Measurements from ENCODE around the gene MCF2L2.

Gene MCF2L2

GRCh38 chr3:183327343-183327742 is 101.1 kb downstream of the MCF2L2 start:
- no peak for DNase-seq (ENCODE audit: low spot score)

- no peak for DNase-seq (ENCODE audit: low spot score)
Measured at GRCh38 chr3:183324083-183324482, 104.3 kb downstream of the MCF2L2 start.

- DNase-seq (ENCODE audit: low spot score) = no peak
Measured at GRCh38 chr3:183319371-183319770, 109.0 kb downstream of the MCF2L2 start.

- no peak for DNase-seq (ENCODE audit: low spot score)
Measured at GRCh38 chr3:183318877-183319276, 109.5 kb downstream of the MCF2L2 start.

- DNase-seq (ENCODE audit: low spot score) = no peak
Measured at GRCh38 chr3:183317886-183318865, 110.2 kb downstream of the MCF2L2 start.

- DNase-seq (ENCODE audit: low spot score) = no peak
Measured at GRCh38 chr3:183317271-183317670, 111.1 kb downstream of the MCF2L2 start.

- no peak for DNase-seq (ENCODE audit: low spot score)
Measured at GRCh38 chr3:183315739-183316138, 112.7 kb downstream of the MCF2L2 start.

- DNase-seq (ENCODE audit: low spot score) = no peak
Measured at GRCh38 chr3:183313764-183314163, 114.7 kb downstream of the MCF2L2 start.

GRCh38 chr3:183313351-183313750 is 115.1 kb downstream of the MCF2L2 start:
- peak; percentile 26 for DNase-seq (ENCODE audit: low spot score)

- DNase-seq (ENCODE audit: low spot score) = no peak
Measured at GRCh38 chr3:183312433-183312832, 116.0 kb downstream of the MCF2L2 start.

- no peak for DNase-seq (ENCODE audit: low spot score)
Measured at GRCh38 chr3:183310936-183311335, 117.5 kb downstream of the MCF2L2 start.

- DNase-seq (ENCODE audit: low spot score) = no peak
Measured at GRCh38 chr3:183309276-183309675, 119.1 kb downstream of the MCF2L2 start.

- DNase-seq (ENCODE audit: low spot score) = peak; percentile 51
Measured at GRCh38 chr3:183308751-183309150, 119.7 kb downstream of the MCF2L2 start.

- no peak for DNase-seq (ENCODE audit: low spot score)
Measured at GRCh38 chr3:183307749-183308148, 120.7 kb downstream of the MCF2L2 start.

- peak; percentile 76 for DNase-seq (ENCODE audit: low spot score)
Measured at GRCh38 chr3:183306798-183307671, 121.4 kb downstream of the MCF2L2 start.

- DNase-seq (ENCODE audit: low spot score) = no peak
Measured at GRCh38 chr3:183303690-183304089, 124.7 kb downstream of the MCF2L2 start.

GRCh38 chr3:183301937-183302580 is 126.4 kb downstream of the MCF2L2 start:
- no peak for DNase-seq (ENCODE audit: low spot score)

- DNase-seq (ENCODE audit: low spot score) = no peak
Measured at GRCh38 chr3:183300996-183301562, 127.3 kb downstream of the MCF2L2 start.

GRCh38 chr3:183299976-183300375 is 128.4 kb downstream of the MCF2L2 start:
- peak; percentile 23 for DNase-seq (ENCODE audit: low spot score)

- peak; percentile 63 for DNase-seq (ENCODE audit: low spot score)
Measured at GRCh38 chr3:183298701-183299153, 129.7 kb downstream of the MCF2L2 start.

GRCh38 chr3:183296944-183297343 is 131.5 kb downstream of the MCF2L2 start:
- no peak for DNase-seq (ENCODE audit: low spot score)

GRCh38 chr3:183295211-183295610 is 133.2 kb downstream of the MCF2L2 start:
- DNase-seq (ENCODE audit: low spot score) = peak; percentile 19
